T47D (cell line): Measurements from ENCODE around the gene TBX4.
A peak's percentile ranks its signal among the peaks of the same experiment; 100 is the strongest.
"Not testable (repeated sequence)": the region's sequence is repeated elsewhere in the genome, so short reads cannot be mapped to it uniquely, and the experiment has no call there.

Experiments
- DNase-seq, 2 experiments: peaks; one replicate each; pipeline versions ENCODE4 v3.0.0 to v3.0.0-alpha.2; 2011 to 2012; ENCODE audit warnings: low read depth in 1 of 2, low spot score in 1 of 2
- JUND ChIP-seq: IDR thresholded peaks from 2 replicates; pipeline ENCODE4 v1.6.1; 2012; ENCODE audit warnings: low read depth
- in situ Hi-C: cut with HindIII; loops from 2 replicates; pipeline ENCODE4 v1.10.0; 2016; ENCODE audit warnings: low sequenced_read_pairs, low pct_unique_long_range_greater_than_20kb

TBX4 gene

DNA sequence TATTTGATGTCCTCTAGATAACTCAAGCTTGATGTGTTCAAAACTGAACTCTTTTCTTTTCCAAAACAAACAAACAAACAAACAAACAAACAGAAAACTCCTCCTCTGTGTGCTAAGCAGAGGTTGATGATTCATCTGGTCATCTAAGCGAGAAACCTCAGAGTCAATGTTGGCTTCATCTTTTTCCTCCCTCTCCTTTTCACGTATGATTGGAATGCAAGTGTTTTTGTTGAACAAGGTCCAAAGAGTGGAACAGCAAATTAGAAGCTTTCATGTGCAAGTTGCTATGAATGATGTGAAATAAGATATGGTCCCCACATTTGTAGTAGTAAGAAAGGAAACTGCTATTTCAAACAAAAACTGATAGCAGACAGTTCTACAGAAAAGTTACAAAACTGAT is 52.5 kb downstream of the TBX4 start:
- in situ Hi-C loops: no loop called here
- DNase-seq: peak in 1 of 2 experiments; percentile 50
- no peak for TF ChIP-seq JUND

DNA sequence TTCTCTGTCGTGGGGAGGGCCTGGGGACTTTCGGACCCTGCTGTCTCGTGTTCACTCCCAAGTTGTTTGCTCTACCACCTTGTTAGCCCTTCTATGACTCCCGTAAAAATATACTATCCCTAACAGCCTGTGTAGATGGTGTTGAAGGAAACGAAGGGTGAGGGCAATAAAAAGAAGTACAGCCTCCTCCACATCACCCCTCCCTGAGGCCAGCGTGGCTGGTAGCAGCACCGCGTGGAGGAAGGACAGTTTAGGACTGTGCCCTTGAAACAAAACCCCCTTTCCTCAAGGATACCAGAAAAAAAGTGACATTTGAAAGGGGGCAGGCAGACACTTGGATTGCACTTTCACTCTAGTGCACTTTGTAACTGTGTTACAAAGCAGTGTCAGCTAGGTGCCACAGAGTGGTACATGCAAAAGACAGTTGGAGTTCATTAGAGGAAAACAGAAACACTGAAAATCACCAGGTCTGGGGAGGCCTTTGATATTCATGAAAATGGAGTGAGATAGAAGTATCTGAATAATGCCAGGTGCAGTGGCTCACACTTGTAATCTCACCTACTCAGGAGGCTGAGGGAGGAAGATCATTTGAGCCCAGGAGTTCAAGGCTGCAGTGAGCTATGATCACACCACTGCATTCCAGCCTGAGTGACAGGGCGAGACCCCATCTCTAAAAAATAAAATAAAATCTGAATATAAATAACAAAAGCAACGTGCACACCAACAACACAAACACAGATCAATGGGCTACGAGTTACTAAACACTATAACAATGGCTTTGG is 53.8 kb downstream of the TBX4 start:
- TF ChIP-seq JUND: no peak
- no peak for DNase-seq
- in situ Hi-C loops: no loop called here

DNA sequence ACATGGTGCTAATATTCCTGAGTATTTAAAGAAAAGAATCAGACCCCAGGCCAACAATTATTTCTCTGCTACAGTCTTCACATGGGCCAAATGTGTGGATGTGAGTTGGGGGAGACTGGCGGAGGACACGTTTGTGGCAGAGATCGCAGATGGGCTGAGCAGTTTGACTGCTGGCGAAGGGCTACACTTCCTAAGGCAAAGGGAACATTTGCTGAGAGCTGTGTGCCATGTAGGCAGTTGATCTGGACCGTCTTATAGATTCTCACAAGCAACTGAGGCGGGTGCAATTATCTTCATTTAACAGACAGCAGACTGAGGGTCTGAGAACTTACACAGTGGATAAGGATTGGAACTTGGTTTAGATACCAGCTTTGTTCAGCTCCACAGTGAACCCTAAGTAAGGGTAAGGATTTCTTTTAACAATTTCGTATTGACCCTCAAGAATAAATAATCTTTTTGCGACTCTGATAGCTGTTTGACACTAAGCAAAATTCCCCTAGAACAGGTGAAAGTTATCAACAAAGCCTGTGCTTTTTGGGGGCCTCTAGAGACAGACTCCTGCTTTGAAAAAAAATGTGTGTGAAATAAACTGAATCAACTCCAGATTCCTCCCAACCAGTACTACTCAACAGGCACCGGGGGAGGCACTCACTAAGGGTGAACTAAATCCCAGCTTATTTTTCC is 55.3 kb downstream of the TBX4 start:
- DNase-seq: no peak

DNA sequence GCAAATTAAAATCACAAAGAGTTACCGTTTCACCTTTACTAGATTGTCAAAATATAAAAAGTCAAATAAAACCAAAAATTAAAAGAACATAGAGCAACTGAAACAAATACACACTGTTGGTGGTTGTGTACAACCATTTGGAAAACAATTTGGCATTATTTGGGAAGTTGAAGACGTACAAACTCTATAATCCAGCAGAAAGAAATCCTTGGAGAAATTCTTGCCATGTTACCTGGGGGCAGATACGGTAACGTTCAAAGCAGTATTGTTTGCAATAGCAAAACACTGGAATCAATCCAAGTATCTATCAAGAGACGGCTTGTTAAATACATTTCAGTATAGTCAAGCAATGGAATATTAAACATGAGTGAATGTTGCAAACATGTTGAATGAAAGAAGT is 56.7 kb downstream of the TBX4 start:
- no peak for DNase-seq
- no peak for TF ChIP-seq JUND
- in situ Hi-C loops: no loop called here

More for the DNA sequence above, 55.3 kb downstream of the TBX4 start:
- no peak for TF ChIP-seq JUND
- in situ Hi-C loops: no loop called here

DNA sequence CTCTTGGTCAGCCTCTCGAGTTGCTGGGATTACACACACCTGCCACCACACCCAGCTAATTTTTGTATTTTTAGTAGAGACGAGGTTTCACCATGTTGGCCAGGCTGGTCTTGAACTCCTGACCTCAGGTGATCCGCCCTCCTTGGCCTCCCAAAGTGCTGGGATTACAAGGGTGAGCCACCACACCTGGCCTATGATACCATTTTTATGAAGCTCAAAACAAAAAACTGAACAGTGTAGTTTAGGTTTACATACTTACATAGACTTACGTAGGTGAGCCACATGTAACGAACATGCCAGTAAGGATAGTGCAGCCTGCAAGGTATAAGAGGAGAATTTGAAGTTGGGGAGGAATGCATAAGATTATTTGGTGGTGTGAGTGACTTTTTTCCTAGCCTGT is 57.2 kb downstream of the TBX4 start:
- in situ Hi-C loops, DNase-seq: not testable (repeated sequence)

DNA sequence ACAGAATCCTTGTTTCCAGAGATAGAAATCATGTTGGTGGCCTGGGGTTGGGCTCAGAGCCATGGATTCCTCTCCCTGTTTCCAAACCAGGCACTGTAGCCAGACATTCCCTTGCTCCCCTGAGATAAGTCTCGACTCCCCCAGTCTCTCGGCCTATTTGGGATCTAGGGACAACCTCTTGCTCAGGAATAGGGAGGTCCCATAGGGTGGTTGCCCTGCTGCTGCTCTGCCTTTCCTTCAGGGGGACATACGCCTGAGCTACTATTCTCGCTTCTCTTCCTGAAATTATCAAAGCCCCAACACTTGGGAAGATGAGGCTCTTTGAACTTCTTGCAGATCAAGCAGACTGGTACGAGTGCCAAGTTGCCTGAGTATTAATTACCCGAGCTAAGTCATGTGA is 58.0 kb downstream of the TBX4 start:
- in situ Hi-C loops: no loop called here
- TF ChIP-seq JUND: no peak
- DNase-seq: no peak

DNA sequence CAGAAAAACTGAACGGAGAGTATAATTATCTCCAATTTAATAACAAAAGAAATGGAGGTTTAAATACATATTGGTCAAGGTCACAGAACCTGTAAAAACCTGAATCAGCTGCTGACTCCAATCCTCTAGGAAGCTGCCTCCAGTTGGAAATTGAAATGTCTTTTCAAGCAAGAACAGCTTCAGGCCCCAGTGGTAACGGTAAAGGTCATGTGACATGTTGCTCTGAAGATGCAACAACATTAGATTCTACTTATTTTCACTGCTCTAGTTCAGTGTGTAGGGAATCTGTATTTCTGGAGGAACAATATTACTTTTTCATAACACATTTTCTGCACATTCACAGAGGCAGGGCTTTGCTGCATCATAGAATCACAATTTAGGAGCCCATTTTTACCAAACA is 58.8 kb downstream of the TBX4 start:
- no peak for TF ChIP-seq JUND
- in situ Hi-C loops: no loop called here
- DNase-seq: no peak

DNA sequence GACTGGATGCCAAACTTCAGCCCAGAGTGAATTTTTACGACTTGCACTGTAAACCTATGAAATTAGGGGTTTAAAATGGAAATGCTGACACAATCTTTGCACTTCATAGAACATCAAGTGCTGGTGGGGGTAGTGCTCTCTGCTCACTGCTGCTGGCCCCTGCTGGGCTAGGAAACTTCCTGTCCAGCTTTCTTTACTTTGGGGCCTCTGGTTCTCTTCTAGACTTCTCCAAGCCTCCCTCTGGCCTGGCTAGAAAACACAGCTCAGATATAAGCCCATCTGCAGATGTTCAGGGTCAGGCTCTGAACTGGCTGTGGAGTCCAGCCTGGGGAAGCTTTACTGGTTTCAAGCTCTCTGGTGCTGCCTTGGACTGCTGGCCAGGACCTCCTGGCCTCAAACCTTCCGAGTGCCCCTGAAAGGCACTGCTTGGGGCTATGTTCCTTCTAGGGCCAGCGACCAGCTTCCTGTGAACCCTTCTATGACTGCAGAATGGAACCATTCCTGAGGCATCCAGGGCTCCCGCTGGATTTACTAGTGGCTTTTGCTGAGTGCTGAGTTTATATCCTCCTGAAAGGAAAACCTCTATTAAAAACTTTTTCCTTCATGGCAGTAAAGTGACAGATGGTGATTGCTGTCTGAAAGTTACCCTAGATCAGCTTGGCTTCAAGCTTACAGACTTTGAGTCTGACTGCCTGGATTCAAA is 59.4 kb downstream of the TBX4 start:
- TF ChIP-seq JUND: no peak
- DNase-seq: no peak
- in situ Hi-C loops: no loop called here

DNA sequence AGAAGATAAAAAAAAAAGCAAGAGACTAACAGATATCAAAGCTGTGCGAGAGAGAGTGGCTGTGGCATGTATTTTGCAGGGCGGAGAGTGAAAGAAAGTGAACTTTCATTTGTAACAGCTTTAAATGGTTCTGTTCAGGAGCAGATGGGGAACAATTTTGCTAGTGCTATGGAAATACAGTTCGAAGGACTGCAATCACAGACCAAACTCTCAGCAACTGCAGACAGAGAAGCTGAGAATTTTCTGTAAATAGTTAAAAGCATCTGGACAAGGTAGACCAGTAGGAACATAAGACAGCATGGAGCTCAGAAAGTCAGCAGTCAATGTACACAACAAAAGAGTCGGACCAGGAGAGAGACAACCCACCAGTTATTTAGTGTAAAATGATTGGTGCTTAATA is 62.3 kb downstream of the TBX4 start:
- no peak for TF ChIP-seq JUND
- DNase-seq: no peak
- in situ Hi-C loops: no loop called here

DNA sequence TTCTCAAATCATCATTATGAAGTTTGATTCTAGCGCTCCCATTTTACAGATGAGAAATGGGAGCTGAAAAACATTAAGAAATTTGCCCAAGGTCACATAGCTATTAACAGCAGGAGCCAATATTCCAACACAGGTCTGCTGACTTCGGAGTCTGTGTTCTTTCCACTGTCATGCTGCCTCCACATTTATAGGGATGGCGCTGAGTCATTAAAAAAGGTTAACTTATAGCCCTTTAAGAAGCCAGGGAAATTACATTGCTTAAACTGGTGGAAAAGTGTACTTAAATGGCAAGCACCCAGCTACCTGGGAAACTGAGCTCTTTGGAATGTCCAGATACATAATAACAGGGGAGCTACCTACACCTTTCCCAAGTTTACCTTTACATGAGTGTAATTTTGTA is 65.0 kb downstream of the TBX4 start:
- DNase-seq: no peak
- TF ChIP-seq JUND: no peak

DNA sequence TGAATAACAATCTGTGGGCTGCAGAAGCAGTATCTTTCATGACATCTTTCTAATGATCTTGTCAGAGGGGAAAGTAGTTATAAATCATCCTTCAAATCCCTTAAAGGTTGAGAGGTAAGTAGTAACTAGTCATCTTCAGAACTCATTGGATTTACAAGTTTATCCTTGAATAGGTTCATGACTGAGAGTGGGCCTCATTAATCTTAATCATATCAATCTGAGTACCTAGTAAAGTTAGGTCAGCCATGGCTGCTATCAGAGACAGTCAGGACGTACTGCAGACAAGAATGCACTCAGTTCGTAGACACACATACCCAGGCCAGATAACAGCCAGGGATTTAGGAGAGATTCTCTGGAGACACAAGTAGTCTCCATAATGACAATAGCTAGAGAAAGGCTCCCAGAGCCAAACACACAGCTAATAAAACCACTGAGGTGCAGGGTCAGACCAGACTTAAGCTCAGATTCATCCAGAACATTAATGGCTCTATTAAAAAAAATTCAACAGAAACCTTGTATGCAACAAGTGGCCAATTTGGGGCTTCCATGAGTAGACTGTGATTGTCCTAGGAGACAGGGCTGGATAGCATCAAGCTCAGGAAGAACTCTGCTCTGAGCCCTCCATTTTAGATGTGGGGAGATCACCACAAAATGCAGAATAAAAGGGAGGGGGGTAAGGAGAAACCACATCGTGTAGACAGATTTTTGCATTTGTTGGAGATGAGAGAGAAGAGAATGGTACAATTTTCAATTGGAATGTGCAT is 65.8 kb downstream of the TBX4 start:
- no peak for TF ChIP-seq JUND
- in situ Hi-C loops: no loop called here
- no peak for DNase-seq

More for the DNA sequence above, 65.0 kb downstream of the TBX4 start:
- in situ Hi-C loops: no loop called here

DNA sequence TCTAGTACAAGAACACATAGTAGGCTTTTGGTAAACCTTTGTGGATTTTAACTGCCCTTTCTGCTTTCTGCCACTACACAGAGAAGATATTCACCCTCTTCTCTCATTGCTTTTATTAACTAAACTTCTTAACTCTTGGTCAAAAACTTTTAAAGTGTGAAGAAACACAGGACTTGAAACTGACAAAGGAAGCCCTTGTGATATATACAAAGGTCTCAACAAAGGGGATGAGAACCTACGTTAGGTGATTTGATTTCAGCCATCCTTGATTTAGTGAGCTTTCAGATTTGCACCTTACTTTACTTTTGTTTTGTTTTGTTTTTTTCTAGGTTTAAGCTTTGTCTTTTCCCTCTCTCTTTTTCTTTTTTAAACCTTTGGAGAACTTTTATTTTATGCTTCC is 66.9 kb downstream of the TBX4 start:
- no peak for TF ChIP-seq JUND
- in situ Hi-C loops: no loop called here
- no peak for DNase-seq
